Activated CD4-positive, alpha-beta memory T cell treated with anti-CD3 and anti-CD28 coated beads for 36 hours (primary cell): Measurements from ENCODE around the gene SENP1. TPM values are rescaled to one million over a fixed set of nuclear protein-coding genes. Genes with fewer than 3 reads are reported as not detected.

ENCODE experiments used
- CTCF ChIA-PET: fragments of 350-600 bp; sonication (Branson Sonifier 250); formaldehyde crosslinking; loops from one replicate; lab custom pipeline; 2021; ENCODE audit warnings: antibody characterized with exemption, inconsistent platforms; lab: Charles Lee
- POLR2A ChIA-PET: fragments of 350-600 bp; sonication (Branson Sonifier 250); formaldehyde crosslinking; loops from one replicate; lab custom pipeline; 2021; ENCODE audit warnings: antibody characterized with exemption; lab: Charles Lee
- DNase-seq: peaks from one replicate; pipeline ENCODE4 v3.0.0-alpha.2; 2020
- H3K27ac Mint-ChIP-seq: one replicate; pipeline ENCODE4 v1.8.0; 2021; ENCODE audit warnings: mixed read lengths
- H3K27me3 Mint-ChIP-seq: one replicate; pipeline ENCODE4 v1.8.0; 2021; ENCODE audit warnings: mixed read lengths
- H3K36me3 Mint-ChIP-seq: one replicate; pipeline ENCODE4 v1.8.0; 2021; ENCODE audit warnings: mixed read lengths
- H3K4me1 Mint-ChIP-seq: one replicate; pipeline ENCODE4 v1.8.0; 2021; ENCODE audit warnings: low read depth, mixed read lengths
- H3K4me3 Mint-ChIP-seq: one replicate; pipeline ENCODE4 v1.8.0; 2021; ENCODE audit warnings: mild to moderate bottlenecking, mixed read lengths
- H3K9me3 Mint-ChIP-seq: one replicate; pipeline ENCODE4 v1.8.0; 2021; ENCODE audit warnings: mixed read lengths
- intact Hi-C: fragments of 100-400 bp; cut with micrococcal nuclease; formaldehyde crosslinking; loops from one replicate; pipeline ENCODE4 v1.15.1; 2023
- total RNA-seq, 2 experiments: library from RNA; stranded (reverse); gene quantifications; one replicate each; pipeline ENCODE4 v1.2.3, GENCODE V29; 2021

The SENP1 gene
- total RNA-seq, 2 experiments from 2014 or later, result 37.7 to 41.6 TPM

DNA sequence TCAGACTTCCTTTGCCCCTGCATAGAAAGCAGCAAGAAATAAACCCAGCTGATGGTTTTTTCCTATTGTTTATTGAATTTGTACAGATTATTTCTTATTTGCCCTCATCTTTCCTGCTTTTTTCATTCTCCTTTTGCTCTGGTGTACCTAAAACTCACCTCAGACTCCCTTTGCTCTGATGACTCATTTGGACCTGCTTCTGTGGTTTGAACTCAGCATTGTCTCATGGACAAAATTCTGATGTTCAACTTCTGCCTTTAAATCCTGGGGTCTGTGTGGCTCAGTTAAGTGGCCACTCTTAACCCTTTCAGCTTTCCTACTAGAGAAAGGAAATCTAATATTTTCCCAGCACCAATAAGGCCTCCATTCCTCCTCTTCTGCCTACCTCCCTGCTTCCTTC, 3.5 kb upstream of the SENP1 start:
- CTCF ChIA-PET, result no interaction called here
- H3K27ac Mint-ChIP-seq, result no peak overlapping the region
- H3K36me3 Mint-ChIP-seq, result peaks cover 2% of the 10 kb centered on the region
- peaks cover 31% of the 10 kb centered on the region for H3K4me1 Mint-ChIP-seq
- no peaks in the 10 kb centered on the region for H3K27me3 Mint-ChIP-seq
- H3K9me3 Mint-ChIP-seq, result no peaks in the 10 kb centered on the region
- no peak overlapping the region for H3K4me3 Mint-ChIP-seq
- no peak for DNase-seq
- intact Hi-C loops, result loop anchor here (5.0 kb wide), 1 partner anchor 608 kb away; the partner anchor contains the start of gene CCNT1
- POLR2A ChIA-PET, result no interaction called here

DNA sequence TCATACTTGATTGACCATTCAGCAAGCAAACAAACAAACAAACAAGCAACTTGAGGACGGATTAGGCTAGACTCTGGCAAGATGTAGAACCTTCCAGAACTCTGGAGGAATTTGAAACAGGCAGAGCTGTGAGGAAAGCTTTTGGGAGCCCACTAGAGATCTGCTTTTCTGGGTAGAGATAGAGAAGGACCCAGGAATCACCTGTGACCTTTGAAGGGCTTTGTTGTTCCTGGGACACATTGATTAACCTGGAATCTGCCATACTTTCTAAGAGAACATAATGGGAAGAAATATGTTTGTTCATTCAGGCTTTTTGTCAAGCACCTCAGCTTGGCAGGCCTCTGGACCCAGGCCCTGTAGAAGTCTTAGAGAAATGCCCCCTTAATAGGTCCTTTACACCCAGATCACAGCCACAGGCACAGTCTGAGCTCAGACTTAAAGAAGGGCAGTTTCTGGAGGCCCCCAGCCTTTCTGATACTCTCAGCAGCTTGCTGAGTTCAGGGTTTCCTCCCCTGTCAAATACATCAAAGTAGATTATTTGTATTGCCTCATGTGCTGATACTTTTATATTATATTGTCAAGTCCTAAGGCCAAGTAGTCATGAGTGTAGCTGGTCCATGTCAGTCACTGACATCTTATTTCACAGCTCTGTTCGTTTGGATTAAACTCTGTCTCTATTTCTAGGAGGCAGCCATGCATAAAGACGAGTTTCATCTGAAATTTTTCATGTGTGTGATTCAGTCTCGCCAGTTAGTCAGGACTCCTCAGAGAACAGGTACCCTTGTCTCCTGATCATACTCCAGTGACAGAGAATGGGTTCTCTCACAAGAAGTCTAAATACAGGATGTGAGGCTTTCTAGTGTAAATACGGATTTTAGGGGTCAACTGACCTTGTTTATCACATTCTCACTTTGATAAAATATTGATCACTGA, 1.1 kb upstream of the SENP1 start:
- CTCF ChIA-PET, result interaction anchor here (1.0 to 2.5 kb wide), 4 partner anchors 76 to 511 kb away, joined by 3 to 7 read pairs (median 4); partner anchors contain the start of gene CCDC184
- H3K27me3 Mint-ChIP-seq, result no peaks in the 10 kb centered on the region
- peaks cover 41% of the 10 kb centered on the region for H3K4me1 Mint-ChIP-seq
- no peaks in the 10 kb centered on the region for H3K9me3 Mint-ChIP-seq
- intact Hi-C loops, result loop anchor here (1.0 to 5.0 kb wide), 6 partner anchors 12 to 610 kb away; partner anchors contain the start of genes ASB8, CCNT1, PFKM and RPAP3
- H3K36me3 Mint-ChIP-seq, result peaks cover 2% of the 10 kb centered on the region
- no peak for DNase-seq
- POLR2A ChIA-PET, result interaction anchor here (1.4 to 3.3 kb wide), 5 partner anchors 13 to 238 kb away, joined by 3 to 25 read pairs (median 4); partner anchors contain the start of genes ASB8 and PFKM
- H3K4me3 Mint-ChIP-seq, result peak overlapping the region; percentile 86
- H3K27ac Mint-ChIP-seq, result peak overlapping the region; percentile 94

GRCh38 chr12:48105321-48105866, 485 bp downstream of the SENP1 start:
- peaks cover 2% of the 10 kb centered on the region for H3K36me3 Mint-ChIP-seq

DNA sequence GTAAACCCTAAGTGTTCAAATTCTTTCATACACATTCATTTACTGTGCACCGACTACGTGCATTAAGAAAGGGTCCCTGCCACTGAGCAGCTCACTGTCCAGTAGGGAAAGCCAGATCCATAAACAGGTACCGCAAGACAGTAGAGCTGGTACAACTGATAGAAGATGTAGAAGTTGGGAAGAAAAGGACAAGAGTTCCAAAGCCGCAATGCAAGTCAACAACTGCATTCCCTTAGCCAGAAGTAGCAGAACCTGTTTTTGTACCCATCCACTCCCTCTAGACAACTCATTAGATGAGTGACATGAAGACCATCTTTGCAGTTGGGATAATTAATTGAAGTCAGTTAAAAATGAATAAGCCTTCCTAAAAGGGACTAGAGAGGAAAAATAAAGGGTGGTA, 1.3 kb downstream of the SENP1 start:
- H3K4me3 Mint-ChIP-seq, result peak overlapping the region; percentile 86
- peak overlapping the region; percentile 94 for H3K27ac Mint-ChIP-seq
- peaks cover 5% of the 10 kb centered on the region for H3K36me3 Mint-ChIP-seq
- DNase-seq, result no peak
- ChIA-PET CTCF (interaction anchor here (0.6 to 1.3 kb wide), 3 partner anchors 13 to 60 kb away, joined by 3 to 8 read pairs (median 3); no protein-coding TSS in a partner anchor), POLR2A (interaction anchor here (1.7 to 3.3 kb wide), 4 partner anchors 15 to 200 kb away, joined by 4 to 25 read pairs (median 10); partner anchors contain the start of genes ASB8, PFKM and VDR)
- H3K4me1 Mint-ChIP-seq, result peaks cover 44% of the 10 kb centered on the region
- no peaks in the 10 kb centered on the region for H3K9me3 Mint-ChIP-seq
- intact Hi-C loops, result no loop called here
- H3K27me3 Mint-ChIP-seq, result no peaks in the 10 kb centered on the region

More at GRCh38 chr12:48105321-48105866, 485 bp downstream of the SENP1 start:
- peak; percentile 63 for DNase-seq
- peak overlapping the region; percentile 86 for H3K4me3 Mint-ChIP-seq
- peaks cover 47% of the 10 kb centered on the region for H3K4me1 Mint-ChIP-seq
- intact Hi-C loops, result loop anchor here (5.0 kb wide), 1 partner anchor 612 kb away; the partner anchor contains the start of gene CCNT1
- ChIA-PET POLR2A (interaction anchor here (0.9 to 3.3 kb wide), 8 partner anchors 14 to 399 kb away, joined by 3 to 25 read pairs (median 6); partner anchors contain the start of genes ASB8, PFKM, RPAP3 and VDR), CTCF (interaction anchor here (0.7 to 1.3 kb wide), 4 partner anchors 25 to 78 kb away, joined by 3 to 8 read pairs (median 4); partner anchors contain the start of genes ASB8 and CCDC184)
- H3K27me3 Mint-ChIP-seq, result no peaks in the 10 kb centered on the region
- H3K9me3 Mint-ChIP-seq, result no peaks in the 10 kb centered on the region
- peak overlapping the region; percentile 94 for H3K27ac Mint-ChIP-seq

DNA sequence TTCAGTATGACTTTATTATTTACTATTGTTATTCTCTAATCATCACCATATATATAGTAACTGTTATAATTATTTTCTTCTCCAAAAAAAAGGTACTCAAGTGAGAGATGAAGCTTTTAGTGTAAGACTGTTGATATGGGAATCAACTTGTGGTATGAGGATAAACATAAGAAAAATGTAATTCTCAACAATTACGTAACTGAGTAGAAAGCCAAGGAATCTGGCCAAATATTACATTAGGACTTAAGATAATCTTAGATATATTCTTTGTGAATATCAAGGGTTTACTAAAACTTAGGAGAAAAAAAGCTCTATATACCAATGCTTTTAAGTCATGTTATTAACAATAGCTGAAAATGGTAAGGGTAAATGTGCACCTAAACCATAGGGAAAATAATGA, 13.3 kb downstream of the SENP1 start:
- Mint-ChIP-seq H3K4me3 (no peak overlapping the region), H3K36me3 (peaks cover 23% of the 10 kb centered on the region), H3K27ac (no peak overlapping the region), H3K4me1 (no peaks in the 10 kb centered on the region), H3K9me3 (no peaks in the 10 kb centered on the region), H3K27me3 (no peaks in the 10 kb centered on the region)
- CTCF ChIA-PET, result interaction anchor here (0.5 to 1.2 kb wide), 2 partner anchors 73 to 526 kb away, joined by 3 to 4 read pairs; no protein-coding TSS in a partner anchor
- no peak for DNase-seq
- POLR2A ChIA-PET, result no interaction called here
- intact Hi-C loops, result no loop called here

- Mint-ChIP-seq H3K4me1 (no peaks in the 10 kb centered on the region), H3K27me3 (no peaks in the 10 kb centered on the region), H3K27ac (no peak overlapping the region), H3K36me3 (peaks cover 35% of the 10 kb centered on the region), H3K4me3 (no peak overlapping the region), H3K9me3 (no peaks in the 10 kb centered on the region)
- CTCF ChIA-PET, result interaction anchor here (0.9 kb wide), 2 partner anchors 77 to 103 kb away, joined by 3 read pairs; no protein-coding TSS in a partner anchor
- intact Hi-C loops, result no loop called here
- DNase-seq, result no peak
- POLR2A ChIA-PET, result no interaction called here
These were observed 19.6 kb downstream of the SENP1 start for GRCh38 chr12:48086327-48086726.

DNA sequence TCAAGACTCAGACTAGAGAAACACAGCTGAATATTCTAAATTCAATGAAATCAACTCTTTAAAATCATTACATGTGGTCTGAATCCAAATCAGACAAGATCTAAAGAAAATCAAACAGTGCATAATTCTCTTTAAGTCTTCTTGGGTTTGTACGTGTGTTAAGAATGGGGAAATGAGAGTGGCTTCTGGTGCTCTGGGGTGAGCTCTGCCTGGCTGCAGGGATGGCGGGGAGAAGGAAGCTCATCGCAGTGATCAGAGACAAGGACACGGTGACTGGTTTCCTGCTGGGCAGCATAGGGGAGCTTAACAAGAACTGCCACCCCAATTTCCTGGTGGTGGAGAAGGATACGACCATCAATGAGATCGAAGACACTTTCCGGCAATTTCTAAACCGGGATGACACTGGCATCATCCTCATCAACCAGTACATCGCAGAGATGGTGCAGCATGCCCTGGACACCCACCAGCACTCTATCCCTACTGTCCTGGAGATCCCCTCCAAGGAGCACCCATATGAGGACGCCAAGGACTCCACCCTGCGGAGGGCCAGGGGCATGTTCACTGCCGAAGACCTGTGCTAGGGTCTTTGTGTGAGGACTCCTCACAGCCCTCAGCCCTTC, 20.9 kb downstream of the SENP1 start:
- intact Hi-C loops, result no loop called here
- CTCF ChIA-PET, result interaction anchor here (1.0 to 1.2 kb wide), 2 partner anchors 80 to 533 kb away, joined by 4 to 5 read pairs; no protein-coding TSS in a partner anchor
- Mint-ChIP-seq H3K4me3 (no peak overlapping the region), H3K27ac (no peak overlapping the region), H3K4me1 (no peaks in the 10 kb centered on the region), H3K36me3 (peaks cover 39% of the 10 kb centered on the region), H3K27me3 (no peaks in the 10 kb centered on the region), H3K9me3 (no peaks in the 10 kb centered on the region)
- POLR2A ChIA-PET, result interaction anchor here (0.7 kb wide), 1 partner anchor 66 kb away, joined by 4 read pairs; no protein-coding TSS in a partner anchor
- DNase-seq, result no peak

GRCh38 chr12:48084066-48084465, 21.8 kb downstream of the SENP1 start:
- Mint-ChIP-seq H3K4me1 (no peaks in the 10 kb centered on the region), H3K36me3 (peaks cover 41% of the 10 kb centered on the region), H3K4me3 (no peak overlapping the region), H3K9me3 (no peaks in the 10 kb centered on the region), H3K27ac (no peak overlapping the region), H3K27me3 (no peaks in the 10 kb centered on the region)
- ChIA-PET CTCF (interaction anchor here (1.2 kb wide), 1 partner anchor 81 kb away, joined by 4 read pairs; no protein-coding TSS in a partner anchor), POLR2A (interaction anchor here (0.7 to 1.0 kb wide), 2 partner anchors 21 to 67 kb away, joined by 3 to 4 read pairs; no protein-coding TSS in a partner anchor)
- no peak for DNase-seq
- intact Hi-C loops, result no loop called here

- no peaks in the 10 kb centered on the region for H3K9me3 Mint-ChIP-seq
- intact Hi-C loops, result no loop called here
- no peaks in the 10 kb centered on the region for H3K4me1 Mint-ChIP-seq
- no peak overlapping the region for H3K4me3 Mint-ChIP-seq
- H3K27me3 Mint-ChIP-seq, result no peaks in the 10 kb centered on the region
- ChIA-PET POLR2A (no interaction called here), CTCF (interaction anchor here (1.0 kb wide), 1 partner anchor 24 kb away, joined by 3 read pairs; no protein-coding TSS in a partner anchor)
- no peak overlapping the region for H3K27ac Mint-ChIP-seq
- no peak for DNase-seq
- H3K36me3 Mint-ChIP-seq, result peaks cover 31% of the 10 kb centered on the region
These were observed 25.1 kb downstream of the SENP1 start for GRCh38 chr12:48080821-48081220.

- Mint-ChIP-seq H3K4me3 (no peak overlapping the region), H3K27ac (no peak overlapping the region), H3K4me1 (no peaks in the 10 kb centered on the region), H3K36me3 (peaks cover 31% of the 10 kb centered on the region), H3K27me3 (no peaks in the 10 kb centered on the region), H3K9me3 (no peaks in the 10 kb centered on the region)
- ChIA-PET CTCF (interaction anchor here (1.0 kb wide), 1 partner anchor 25 kb away, joined by 3 read pairs; no protein-coding TSS in a partner anchor), POLR2A (no interaction called here)
- intact Hi-C loops, result no loop called here
- DNase-seq, result no peak
These were observed 25.6 kb downstream of the SENP1 start for GRCh38 chr12:48080285-48080684.

- H3K36me3 Mint-ChIP-seq, result peaks cover 32% of the 10 kb centered on the region
- ChIA-PET CTCF (interaction anchor here (0.6 kb wide), 1 partner anchor 119 kb away, joined by 4 read pairs; no protein-coding TSS in a partner anchor), POLR2A (no interaction called here)
- H3K9me3 Mint-ChIP-seq, result no peaks in the 10 kb centered on the region
- intact Hi-C loops, result no loop called here
- H3K4me3 Mint-ChIP-seq, result no peak overlapping the region
- H3K27ac Mint-ChIP-seq, result no peak overlapping the region
- H3K27me3 Mint-ChIP-seq, result no peaks in the 10 kb centered on the region
- no peaks in the 10 kb centered on the region for H3K4me1 Mint-ChIP-seq
- no peak for DNase-seq
These were observed 27.0 kb downstream of the SENP1 start for GRCh38 chr12:48078901-48079300.
